ENCODE measurements around the gene POFUT1.
"Not testable (repeated sequence)": the region's sequence is repeated elsewhere in the genome, so short reads cannot be mapped to it uniquely, and the experiment has no call there.

Gene POFUT1

DNA sequence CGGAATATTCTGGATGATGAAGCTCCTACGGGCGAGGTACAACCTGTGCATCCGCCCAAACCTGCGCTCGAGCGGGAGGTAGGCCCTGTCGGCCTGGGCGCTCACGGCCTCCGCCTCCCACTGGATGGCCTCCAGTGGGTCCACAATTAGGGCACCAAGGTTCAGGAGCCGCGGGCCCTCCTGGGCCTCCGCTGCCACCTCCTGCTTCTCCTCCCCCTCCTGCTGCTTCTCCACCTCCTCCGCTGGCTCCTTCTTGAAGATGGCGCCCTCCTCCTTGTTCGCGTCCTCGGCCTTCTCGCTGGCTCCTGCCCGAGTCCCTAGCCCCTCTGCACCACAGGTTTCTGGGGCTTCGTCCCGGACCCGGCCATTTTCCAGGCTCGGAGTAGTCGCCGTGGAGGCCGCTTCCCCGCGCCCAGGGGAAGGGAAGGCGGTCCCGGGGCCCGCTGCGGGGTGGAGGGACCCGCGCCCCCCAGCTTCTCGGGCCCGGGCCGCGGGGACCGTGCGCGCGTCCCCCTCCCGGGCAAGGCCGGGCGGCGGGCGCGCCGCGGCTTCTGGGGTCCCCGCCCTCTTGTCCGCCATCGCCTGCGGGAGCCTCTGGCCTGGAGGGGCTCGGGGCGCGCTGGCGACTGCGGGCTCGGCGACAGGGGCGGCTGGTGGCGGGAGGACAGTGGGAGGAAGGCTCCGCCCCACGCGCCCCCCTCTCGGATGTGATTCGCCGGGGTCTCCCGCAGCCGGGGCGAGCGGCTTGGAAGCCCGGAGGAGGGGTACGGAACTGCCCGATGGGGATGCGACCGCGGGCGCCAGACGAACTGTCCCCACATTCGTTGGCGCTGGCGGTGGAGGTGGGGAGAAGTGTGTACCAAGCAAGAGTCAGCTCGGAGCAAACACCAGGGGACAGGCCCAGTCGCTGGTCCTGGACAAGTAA is 17.7 kb upstream of the POFUT1 start:
- FAIRE-seq = no peak

DNA sequence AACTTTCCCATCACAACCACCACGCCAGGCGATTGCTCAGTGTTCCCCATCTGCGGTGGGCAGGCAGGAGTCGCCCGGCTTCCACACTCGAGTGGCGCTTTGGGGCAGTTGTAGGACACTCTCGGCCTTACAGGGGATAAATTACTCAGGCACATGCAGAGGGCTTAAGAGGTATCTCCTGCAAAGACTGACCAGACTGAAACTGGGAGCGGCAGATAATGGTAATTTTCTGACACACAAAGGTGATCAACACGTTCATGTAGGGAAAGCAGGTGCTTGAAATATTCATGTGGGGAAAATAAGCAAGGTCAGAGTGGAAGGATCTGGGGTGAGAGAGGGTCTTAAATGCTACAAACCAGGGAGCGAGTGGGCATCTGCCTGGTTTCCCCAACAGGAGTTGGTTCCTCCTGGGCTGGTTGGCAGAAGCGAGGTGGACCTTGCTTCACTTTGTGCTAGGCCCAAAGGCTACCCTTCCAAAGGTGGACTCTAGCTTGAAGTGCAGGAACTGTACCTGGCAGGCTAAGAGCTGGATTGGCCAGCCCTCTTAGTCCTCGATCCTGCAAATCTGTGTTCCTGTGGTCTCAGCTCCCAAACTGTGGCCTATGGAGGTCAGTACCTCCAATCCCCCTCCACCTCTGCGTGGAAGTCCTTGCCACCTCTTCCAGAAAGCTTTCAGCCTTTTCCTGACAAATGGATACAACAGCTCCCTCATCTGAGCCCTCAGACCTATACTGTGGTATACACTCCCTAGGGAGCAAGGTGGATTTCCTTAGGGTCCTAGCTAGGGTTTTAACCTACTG is 16.9 kb upstream of the POFUT1 start:
- no peak for FAIRE-seq

DNA sequence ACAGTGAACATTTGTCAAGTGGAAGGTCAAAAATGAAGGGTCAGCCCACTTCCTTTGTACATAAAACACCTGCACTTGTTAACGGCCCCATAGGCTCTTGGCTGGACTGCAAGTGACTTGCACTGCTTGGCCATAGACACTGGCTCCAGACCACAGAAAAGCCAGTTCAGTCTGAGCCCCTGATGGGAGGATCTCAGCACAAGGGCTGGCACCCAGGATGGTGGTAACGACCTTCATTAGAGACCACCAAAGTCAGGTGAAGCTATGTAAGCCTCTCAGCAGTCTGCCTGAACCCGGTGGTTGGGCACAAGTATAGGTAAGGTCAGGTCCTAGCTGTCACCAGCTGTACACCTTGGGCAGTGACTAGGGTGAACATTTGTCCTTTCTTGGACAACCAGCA is 16.3 kb upstream of the POFUT1 start:
- FAIRE-seq = no peak

DNA sequence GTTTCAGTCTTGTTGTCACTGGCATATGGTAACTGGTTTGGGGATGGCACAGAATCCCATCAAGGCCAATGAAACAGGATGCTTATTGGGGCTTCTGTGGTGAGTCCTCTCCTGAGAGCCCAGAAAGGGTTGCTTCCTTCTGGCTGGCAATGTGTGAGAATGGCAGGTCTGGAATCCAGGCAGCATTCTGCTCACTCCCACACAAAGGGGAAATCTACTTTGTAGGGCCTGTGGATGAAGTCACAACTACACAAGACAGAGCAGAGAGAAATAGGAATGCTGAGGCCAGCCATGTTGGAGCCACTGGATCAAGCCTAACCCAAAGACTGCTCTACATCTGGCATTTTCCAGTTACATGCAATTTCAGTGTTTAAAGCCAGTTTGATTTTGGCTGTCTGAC is 15.8 kb upstream of the POFUT1 start:
- no peak for FAIRE-seq

DNA sequence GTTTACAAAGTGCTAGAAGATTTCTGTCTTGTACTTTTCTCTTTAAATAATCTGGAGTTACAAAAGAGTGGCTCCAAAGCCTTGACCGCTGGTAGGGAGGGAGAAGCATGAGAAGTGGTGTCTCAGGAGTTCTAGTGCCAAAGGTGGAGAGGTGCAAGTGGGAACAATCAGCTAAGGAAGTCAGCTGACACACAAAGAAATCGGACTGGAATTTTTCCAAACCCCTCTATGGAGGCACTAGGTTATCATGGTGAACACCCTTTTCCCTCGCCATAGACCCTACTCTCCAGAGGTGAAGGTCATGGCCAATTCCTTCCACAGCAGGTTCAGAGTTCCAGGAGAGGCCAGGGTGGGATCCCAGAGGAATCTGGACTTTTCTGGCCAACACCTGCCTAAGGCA is 15.0 kb upstream of the POFUT1 start:
- no peak for FAIRE-seq

DNA sequence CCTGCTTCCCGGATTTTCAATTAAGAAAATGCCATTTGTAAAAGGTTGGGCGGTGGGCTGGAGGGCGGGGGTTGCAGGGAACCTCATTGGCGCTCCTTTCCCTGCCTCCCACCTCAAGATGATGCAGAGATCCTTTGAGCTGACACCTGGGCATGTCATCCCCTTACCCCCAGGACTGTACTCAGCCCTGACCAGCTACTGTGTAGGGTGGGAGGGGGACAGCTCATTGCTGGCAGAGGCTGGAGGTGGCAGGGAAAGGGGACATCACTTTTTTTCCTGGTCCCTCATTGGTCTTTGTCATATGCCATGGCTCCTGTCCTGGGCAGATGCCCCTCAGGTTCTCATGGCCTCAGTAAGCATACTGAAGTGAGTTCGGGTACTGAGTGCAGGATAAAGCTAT is 14.3 kb upstream of the POFUT1 start:
- not testable (repeated sequence) for FAIRE-seq

DNA sequence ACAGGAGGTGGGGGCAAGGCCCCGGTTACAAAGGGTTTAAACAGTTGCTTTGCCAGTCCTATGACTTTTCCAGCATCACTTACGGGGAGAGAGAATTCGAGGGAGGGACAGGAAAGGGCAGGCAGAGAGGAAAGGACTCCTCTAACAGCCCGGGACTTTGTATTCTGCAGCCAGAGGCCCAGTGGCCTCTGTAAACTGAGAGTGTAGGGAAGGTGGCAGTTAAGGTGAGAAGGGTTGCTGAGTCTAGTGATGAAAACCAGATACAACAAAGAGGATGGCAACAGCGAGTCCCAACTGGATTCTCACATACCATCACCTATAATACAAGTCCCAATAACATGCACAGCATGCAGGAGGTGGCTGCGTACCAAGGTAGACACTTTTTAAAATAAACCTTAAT is 13.7 kb upstream of the POFUT1 start:
- FAIRE-seq = no peak

DNA sequence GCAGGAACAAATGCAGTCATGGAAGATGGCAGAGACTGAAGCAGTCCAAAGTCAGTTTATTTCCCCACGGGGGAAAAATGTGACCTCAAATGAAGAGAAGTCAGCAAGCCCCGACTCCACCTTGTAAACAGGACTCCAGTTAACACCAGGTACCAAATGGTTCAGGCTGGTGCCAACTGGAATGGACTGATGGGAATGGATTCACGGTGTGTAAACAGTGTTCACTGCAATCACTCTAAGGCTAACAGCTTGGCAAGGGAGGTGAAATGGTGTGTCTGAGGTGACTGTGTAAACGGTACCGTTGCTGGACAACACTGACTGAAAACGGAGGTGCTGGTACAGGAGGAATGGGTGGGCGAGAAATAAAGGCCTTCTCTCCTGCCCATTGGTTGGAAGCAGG is 12.1 kb upstream of the POFUT1 start:
- no peak for FAIRE-seq

DNA sequence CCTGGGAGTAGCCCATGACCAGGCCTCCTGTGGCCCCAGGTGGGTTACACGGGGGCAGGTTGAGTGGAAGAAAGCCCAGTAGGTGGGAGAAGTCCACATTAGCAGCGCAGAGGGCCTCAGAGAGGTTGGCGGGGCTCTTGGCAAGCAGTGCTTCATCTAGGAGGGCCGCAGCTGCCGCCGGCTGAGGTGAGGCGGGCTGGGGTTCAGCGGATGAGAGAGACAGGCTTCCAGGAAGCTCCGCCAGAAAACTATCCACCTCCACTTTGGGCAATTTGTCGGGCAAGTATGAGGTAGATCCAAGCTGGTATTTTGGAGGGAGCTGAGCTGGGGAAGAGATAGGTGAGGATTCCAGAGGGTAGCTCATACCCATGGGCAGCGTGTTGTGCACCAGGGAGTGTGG is 11.1 kb upstream of the POFUT1 start:
- not testable (repeated sequence) for FAIRE-seq

DNA sequence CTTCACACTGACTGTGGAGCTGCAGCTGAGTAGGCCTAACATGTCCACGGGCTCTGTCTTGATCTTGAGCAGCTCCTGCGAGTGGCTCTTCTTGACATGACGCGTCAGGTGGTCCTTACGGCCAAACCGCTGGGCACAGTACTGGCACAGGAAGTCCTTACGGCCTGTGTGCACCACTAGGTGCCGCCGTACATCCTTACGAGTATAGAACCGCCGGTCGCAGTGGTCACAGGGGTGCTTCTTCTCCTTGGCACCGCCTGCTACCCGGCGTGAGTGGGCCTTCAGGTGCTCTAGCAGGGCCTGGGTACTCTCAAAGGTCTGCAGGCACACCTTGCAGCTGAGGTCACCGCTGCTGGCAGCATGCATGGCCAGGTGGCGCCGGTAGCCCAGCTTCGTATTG is 10.5 kb upstream of the POFUT1 start:
- FAIRE-seq = not testable (repeated sequence)

DNA sequence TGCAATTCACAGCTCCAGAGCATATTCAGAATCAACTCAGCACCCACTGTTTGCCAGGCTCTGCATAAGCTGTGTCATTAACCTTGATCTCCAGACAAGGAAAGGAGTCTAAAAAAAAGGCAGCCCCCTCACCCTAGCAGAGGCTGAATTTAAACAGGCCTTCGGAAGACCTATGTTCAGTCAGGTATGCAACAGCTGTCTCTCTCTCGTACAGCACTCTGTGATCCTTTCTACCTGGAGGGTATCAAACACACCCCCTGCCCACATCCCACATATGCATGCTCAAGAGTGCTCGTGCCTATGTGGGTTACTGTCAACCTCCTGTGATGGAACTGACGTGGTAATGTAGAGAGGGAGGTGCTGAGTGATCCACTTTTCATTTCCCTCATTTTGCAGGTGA is 8.7 kb upstream of the POFUT1 start:
- FAIRE-seq = no peak

DNA sequence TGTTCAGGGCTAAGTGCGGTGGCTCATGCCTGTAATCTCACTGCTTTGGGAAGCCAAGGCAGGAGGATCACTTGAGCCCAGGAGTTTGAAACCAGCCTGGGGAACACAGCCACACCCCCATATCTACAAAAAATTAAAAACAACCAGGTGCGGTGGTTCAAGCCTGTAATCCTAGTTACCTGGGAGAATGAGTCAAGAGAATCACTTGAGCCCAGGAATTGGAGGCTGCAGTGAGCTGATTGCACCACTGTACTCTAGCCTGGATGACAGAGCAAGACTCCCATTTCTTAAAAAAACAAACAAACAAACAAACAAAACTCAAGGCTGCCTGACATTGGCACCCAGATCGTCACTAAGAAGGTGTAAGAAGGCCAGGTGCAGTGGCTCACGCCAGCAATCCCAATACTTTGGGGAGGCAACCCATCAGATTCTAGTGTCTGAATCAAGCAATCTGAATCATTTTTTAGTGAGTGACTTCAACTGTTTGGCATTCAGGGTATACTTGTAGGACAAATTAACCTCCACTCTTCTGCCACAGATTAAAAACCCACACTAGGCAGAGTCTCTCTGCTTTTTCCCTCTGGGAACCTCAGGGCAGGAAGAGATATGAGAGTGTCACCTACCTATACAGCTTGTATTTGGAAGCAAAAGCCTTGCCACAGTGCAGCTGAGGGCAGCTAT is 6.2 kb upstream of the POFUT1 start:
- FAIRE-seq = no peak

DNA sequence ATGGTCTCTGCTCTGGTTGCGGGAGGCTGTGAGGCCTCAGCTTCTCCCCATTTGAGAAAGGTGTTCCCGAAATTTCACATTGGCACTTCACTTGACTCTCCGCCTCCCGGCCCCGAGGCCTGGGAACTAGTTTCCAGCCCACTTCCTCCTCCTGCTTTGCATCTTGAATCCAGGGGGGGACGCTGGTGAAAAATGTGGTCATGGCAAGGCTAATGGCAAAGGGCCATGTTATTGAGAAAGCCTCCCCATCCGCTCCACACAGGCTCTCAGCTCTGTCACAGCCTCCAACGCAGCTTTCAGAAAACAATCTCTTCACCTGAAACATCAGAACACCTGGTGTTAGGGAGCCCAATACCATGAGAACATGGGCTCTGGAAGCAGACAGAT is 5.7 kb upstream of the POFUT1 start:
- no peak for FAIRE-seq

DNA sequence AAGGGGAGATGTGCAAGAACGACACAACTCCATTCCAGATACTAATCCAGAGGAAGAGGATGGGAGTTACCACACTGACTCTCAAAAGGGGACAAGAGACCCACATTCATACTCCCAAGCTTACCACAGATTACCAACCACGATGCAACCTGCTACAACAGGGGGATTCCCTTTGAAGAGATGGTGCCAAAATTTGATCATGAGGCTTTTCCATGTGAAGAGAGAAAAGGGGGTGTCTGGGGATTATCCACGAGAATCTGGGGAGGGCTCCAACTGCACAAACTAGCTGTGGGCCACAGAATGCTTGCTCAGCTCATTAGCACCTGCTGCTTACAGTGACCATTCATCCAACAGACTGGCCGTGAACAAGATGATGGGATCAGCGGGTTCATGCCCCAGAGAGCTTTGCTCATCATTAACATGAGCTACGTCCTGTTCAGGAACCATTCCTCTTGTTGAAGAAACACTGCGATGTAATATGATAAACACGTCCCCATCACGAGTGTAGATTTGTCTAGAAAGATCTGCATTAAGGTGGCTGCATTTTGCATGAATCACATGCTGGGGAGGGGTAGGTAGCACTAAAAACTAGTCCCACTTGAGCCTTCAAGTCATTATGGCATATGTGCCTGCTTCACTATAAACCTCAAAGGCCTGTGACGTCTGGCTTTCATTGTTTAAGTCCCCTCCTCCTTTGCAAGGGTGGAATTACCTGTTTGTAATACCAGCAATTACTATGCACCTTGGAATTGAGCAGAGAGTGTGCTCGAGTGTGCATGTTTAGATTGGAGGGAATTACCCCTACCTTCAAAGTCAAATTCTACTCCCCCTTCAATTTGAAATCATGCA is 4.1 kb upstream of the POFUT1 start:
- no peak for FAIRE-seq

DNA sequence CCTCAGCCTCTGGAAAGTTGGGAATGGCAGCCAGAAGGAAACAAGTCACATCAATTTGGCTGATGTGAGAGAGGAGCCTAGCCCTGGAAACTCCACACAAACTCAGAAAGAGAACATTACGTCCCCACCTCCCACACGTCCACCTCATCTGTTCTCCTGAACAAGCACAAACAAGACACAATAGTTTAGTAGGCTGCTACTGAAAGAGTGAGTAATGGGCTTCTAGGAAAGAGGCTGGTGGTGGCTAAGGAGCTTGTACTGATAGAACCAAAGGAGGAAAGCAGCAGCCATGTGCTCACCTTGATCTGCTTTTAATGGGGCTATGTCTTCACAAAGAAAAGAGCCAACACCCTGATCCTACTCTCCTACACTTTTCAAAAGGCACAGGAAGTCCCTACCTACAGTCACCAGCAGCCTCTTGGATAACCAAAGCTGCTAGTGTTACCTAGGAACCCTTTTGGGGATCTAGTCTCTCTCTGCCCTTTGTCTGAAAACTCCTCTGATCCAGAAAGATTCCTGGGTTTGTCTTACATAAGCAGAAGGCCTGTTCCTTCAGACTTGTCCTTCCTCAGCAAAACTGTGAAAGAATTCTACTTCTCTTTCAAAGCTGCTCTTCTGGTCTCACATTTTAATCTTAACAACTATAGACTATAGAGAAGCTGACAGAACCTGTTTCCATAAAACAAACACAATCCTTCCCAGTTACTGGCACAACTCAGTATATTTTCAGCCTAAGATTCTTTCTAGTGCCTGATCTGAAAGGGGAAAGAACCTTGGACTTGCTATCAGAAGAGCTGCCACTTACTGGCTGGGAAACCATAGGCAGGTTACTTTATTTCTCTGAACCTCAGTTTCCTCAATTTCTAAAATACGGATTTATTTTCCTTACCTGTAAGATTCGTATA is 3.2 kb upstream of the POFUT1 start:
- no peak for FAIRE-seq

DNA sequence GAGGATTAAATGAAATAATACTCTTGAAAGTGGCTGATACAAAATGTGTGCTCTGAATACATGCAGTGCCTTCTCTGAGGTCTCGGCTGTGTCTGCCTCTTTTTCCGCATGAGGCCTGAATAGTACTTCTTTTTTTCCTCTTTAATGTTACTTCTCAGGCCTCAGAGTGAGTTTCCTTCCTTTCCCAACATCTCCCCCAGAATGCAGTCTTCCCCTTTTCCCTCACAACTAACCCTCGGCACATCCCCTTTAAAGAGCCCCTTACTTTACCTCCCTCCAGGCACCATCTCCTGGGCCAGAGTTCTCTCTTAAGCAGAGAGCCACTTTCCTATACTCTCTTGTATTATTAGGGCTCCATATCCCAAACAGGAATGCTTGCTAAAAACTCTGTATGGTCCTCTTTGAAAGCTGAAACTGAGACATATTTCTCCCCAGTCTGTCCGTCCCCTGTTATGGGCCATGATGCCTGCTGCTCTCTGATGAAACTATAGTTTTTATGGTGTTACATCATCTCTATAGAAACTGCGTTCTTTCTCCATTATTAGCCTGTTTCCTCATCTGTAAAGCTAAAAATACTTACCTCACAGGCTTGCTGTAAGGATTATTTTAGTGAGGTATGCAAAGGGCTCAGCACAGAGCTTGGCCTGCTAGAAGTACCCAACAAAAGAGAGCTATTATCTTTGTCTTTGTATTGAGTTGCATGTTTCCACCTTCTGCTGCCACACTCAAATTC is 2.4 kb upstream of the POFUT1 start:
- FAIRE-seq = no peak

DNA sequence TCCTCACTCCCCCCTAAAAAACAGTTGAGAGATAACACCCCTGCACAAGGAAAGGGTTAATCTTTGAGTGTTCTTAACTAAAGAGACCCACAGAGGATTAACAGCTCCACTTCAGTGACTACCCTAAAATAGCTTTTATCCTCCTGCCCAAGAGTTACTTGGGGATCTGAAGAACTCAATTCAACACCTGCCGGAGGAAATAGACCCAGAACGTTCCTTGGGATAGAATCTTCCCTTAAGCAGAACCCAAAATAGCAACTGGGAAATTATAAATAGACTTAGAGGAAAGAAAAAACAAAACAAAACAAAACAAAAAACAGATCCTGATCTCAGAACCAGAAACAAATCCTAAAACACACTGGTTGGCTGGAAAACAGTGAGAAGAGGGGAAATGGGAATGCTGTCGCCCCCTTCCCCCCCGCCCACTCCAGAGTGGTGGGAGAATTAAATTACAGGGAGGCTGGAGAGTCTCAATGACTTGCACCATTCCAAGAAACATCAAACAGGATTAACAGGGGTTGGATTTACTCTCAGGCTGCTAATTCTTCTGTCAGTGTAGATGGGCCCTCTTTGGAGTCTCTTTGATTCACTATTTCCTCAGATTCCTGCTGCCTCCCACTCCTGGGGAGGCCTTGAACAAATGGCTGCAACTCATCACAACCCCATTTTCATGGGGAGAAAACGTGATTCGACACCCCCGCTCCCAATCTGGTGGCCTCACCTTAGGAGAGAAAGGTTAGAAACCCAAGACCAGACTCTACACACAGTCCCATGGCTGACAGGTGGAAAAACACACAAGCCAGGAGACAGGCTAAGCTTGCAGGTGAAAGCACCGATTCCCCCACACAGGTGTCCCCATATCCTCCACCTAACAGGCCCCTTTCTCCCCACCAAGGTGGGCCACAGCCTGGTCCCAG is 1.6 kb upstream of the POFUT1 start:
- no peak for FAIRE-seq

DNA sequence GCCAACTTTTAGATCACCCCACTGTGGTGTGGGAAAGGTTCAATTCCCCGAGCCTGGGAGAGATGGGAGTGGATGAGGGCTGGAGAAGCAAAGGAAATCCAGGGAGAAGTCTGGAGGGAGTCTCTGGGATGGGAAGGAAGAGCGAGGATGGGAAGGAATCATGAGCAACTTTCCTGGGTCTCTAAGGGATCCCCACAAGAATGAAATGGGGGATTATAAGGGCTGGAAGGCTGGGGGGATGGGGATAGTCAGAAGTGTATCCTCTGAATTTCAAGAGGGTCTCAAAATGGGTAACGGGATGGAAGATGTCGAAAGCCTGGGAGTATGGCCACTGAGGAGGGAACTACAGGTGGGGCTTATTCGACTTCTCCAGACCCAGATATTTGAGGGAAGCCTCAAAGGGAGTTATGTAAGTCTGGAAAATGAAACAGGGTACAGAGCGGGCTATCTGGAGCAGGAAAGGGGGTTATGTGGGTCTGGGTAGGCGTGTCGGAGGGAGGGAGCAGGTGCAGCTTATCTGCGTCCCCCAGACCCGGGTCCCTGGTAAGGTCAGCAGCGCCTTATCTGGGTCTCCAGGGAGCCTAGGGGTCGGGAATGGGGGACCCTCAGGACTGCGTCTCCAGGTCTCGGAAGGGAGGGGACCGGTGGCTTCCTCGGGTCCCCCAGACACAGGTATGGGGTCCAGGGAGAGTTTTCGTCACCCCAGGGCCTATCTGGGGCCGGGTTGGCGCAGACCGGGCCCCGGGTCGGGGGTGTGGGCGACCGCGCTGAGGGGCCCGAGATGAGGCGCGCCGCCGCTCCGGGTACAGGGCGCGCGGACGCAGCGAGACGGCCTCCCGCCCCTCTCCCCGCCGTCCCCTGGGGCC is 687 bp upstream of the POFUT1 start:
- FAIRE-seq = no peak

Data from A204.1 (cell line).